Hepatocyte (in vitro differentiated cells): ENCODE measurements around the gene MOB3C. TPM values are rescaled to one million over a fixed set of nuclear protein-coding genes. Genes with fewer than 3 reads are reported as not detected.

ENCODE experiments used
- DNase-seq: peaks from one replicate; pipeline ENCODE4 v3.0.0-alpha.2; 2016; ENCODE audit warnings: low spot score
- H2AFZ ChIP-seq: fragments of 200-600 bp; sonication (generic); 2 replicates; pipeline ENCODE4 v1.6.0; 2016; ENCODE audit warnings: antibody characterized with exemption, mild to moderate bottlenecking
- H3K27ac ChIP-seq: fragments of 200-600 bp; sonication (generic); 2 replicates; pipeline ENCODE4 v1.5.1; 2016; ENCODE audit warnings: mild to moderate bottlenecking
- H3K27me3 ChIP-seq: fragments of 200-600 bp; sonication (generic); 2 replicates; pipeline ENCODE4 v1.6.1; 2016
- H3K36me3 ChIP-seq: fragments of 200-600 bp; sonication (generic); replicated peaks from 2 replicates; pipeline ENCODE4 v1.5.1; 2016; ENCODE audit warnings: low read depth; ENCODE audit not compliant: insufficient read depth
- H3K4me1 ChIP-seq: fragments of 200-600 bp; sonication (generic); 2 replicates; pipeline ENCODE4 v1.5.1; 2016; ENCODE audit warnings: mild to moderate bottlenecking, moderate library complexity; ENCODE audit not compliant: insufficient read depth
- H3K4me2 ChIP-seq: fragments of 200-600 bp; sonication (generic); 2 replicates; pipeline ENCODE4 v1.6.0; 2016
- H3K4me3 ChIP-seq: fragments of 200-600 bp; sonication (generic); 2 replicates; pipeline ENCODE4 v1.5.1; 2016; ENCODE audit warnings: mild to moderate bottlenecking
- H3K79me2 ChIP-seq: fragments of 200-600 bp; sonication (generic); 2 replicates; pipeline ENCODE4 v1.6.0; 2017; ENCODE audit warnings: mild to moderate bottlenecking
- H3K9me2 ChIP-seq: fragments of 200-600 bp; sonication (generic); replicated peaks from 2 replicates; pipeline ENCODE4 v1.6.0; 2017; ENCODE audit warnings: mild to moderate bottlenecking; ENCODE audit not compliant: insufficient read depth
- H3K9me3 ChIP-seq: fragments of 200-600 bp; sonication (generic); 2 replicates; pipeline ENCODE4 v1.5.1; 2016; ENCODE audit warnings: low read depth, mild to moderate bottlenecking
- H4K20me1 ChIP-seq: fragments of 200-600 bp; sonication (generic); 2 replicates; pipeline ENCODE4 v1.6.0; 2016; ENCODE audit warnings: mild to moderate bottlenecking; ENCODE audit not compliant: insufficient read depth, poor library complexity, severe bottlenecking
- EZH2 ChIP-seq: fragments of 200-600 bp; sonication (generic); IDR thresholded peaks from 2 replicates; pipeline ENCODE4 v1.6.1; 2016; ENCODE audit warnings: antibody characterized with exemption, mild to moderate bottlenecking, borderline replicate concordance
- EZH2phosphoT487 ChIP-seq: fragments of 200-600 bp; sonication (generic); IDR thresholded peaks from one replicate; pipeline ENCODE4 v1.6.1; 2018; ENCODE audit warnings: antibody characterized with exemption, mild to moderate bottlenecking, low read depth, moderate library complexity; ENCODE audit not compliant: unreplicated experiment, severe bottlenecking
- WGBS: methylation state at CpG from one replicate; pipeline ENCODE4 v1.1.6; 2016; ENCODE audit warnings: low lambda C conversion rate; ENCODE audit errors: missing lambda C conversion rate; 5-methylcytosine and 5-hydroxymethylcytosine counted together
- polyA plus RNA-seq: library from polyadenylated mRNA; unstranded; fragments of >200 nt; fragmentation: Nextera tagmentation; extraction: Ambion mirVana; gene quantifications from 2 replicates; pipeline ENCODE4 v1.2.1, GENCODE V29; 2016
- total RNA-seq: library from RNA; depleted of rRNA; stranded (reverse); fragments of >200 nt; gene quantifications from 2 replicates; pipeline ENCODE4 v1.2.3, GENCODE V29; 2014
- TF ChIP-seq, protein P1 (sequence below): fragments of 200-600 bp; sonication (generic); IDR thresholded peaks from 2 replicates; pipeline ENCODE4 v1.5.1; 2016; ENCODE audit warnings: antibody characterized with exemption, mild to moderate bottlenecking; ENCODE audit not compliant: poor library complexity

MOB3C gene
- total and polyA plus RNA-seq, 2 experiments from 2014 or later = 5.8 to 6.6 TPM

DNA sequence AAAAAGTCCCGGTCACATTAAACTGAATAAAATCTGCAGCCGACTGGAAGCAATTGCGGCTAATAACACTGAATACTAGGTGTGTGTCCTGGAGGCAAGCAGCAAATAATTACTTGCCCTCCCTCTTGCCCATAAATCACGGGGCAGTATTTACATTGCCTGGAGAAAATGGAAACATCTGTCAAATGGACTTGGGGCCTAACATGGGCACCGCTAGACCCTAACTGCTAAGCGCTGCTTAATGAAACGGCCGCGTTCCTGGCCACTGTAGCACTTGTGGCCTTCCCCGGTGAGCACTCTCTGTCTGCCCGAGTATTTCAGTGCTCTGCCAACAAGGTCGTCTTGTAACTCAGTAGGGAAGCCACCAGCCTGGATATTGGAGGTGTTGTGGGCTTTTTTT lies 41.3 kb downstream of the MOB3C start:
- Histone ChIP-seq H4K20me1 (no peaks in the 10 kb centered on the region), H3K79me2 (no peaks in the 10 kb centered on the region), H3K9me2 (no peaks in the 10 kb centered on the region), H3K4me1 (no peaks in the 10 kb centered on the region), H3K27ac (no peak overlapping the region), H2AFZ (no peak overlapping the region), H3K4me3 (no peak overlapping the region), H3K4me2 (no peak overlapping the region), H3K36me3 (no peaks in the 10 kb centered on the region), H3K27me3 (no peaks in the 10 kb centered on the region), H3K9me3 (no peaks in the 10 kb centered on the region)
- no peak for DNase-seq
- WGBS = 61% methylated on average over 12 of the region's 12 CpGs
- TF ChIP-seq EZH2 (no peak), EZH2phosphoT487 (no peak)
- TF ChIP-seq, protein P1, sequence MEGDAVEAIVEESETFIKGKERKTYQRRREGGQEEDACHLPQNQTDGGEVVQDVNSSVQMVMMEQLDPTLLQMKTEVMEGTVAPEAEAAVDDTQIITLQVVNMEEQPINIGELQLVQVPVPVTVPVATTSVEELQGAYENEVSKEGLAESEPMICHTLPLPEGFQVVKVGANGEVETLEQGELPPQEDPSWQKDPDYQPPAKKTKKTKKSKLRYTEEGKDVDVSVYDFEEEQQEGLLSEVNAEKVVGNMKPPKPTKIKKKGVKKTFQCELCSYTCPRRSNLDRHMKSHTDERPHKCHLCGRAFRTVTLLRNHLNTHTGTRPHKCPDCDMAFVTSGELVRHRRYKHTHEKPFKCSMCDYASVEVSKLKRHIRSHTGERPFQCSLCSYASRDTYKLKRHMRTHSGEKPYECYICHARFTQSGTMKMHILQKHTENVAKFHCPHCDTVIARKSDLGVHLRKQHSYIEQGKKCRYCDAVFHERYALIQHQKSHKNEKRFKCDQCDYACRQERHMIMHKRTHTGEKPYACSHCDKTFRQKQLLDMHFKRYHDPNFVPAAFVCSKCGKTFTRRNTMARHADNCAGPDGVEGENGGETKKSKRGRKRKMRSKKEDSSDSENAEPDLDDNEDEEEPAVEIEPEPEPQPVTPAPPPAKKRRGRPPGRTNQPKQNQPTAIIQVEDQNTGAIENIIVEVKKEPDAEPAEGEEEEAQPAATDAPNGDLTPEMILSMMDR = no peak

DNA sequence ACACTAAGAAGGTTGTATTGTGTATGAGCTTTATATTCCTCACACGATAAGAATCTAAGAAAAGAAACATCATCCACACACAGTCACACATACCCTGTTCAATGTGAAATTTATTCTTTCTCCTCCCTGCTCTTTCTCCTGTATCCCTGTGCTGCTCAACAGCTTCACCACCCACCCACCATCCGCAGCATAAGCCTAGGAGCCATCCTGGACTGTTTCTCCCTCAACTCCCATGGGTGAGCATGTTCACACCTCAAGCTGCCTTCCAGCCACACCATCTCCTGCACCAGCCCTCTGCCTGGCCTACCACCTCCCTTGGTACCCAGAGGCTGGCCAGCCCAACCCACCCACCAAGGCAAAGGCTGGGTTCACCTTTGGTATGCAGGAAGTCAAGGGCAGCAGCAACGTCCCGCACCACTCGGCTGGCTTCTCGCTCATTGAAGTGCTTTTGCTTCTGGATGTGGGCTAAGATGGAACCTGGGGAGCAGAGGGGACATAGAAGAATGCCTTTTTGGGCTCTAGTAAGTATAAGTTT lies 44.9 kb downstream of the MOB3C start:
- DNase-seq = no peak
- H2AFZ ChIP-seq = no peak overlapping the region
- H3K79me2 ChIP-seq = no peaks in the 10 kb centered on the region
- no peak overlapping the region for H3K4me3 ChIP-seq
- H3K4me2 ChIP-seq = no peak overlapping the region
- no peaks in the 10 kb centered on the region for H3K36me3 ChIP-seq
- H3K4me1 ChIP-seq = no peaks in the 10 kb centered on the region
- no peak for TF ChIP-seq EZH2phosphoT487
- TF ChIP-seq, protein P1 = no peak
- no peak for TF ChIP-seq EZH2
- no peaks in the 10 kb centered on the region for H3K9me3 ChIP-seq
- H4K20me1 ChIP-seq = no peaks in the 10 kb centered on the region
- no peaks in the 10 kb centered on the region for H3K27me3 ChIP-seq
- 98% methylated on average over 6 of the region's 6 CpGs for WGBS
- H3K27ac ChIP-seq = no peak overlapping the region
- H3K9me2 ChIP-seq = no peaks in the 10 kb centered on the region

DNA sequence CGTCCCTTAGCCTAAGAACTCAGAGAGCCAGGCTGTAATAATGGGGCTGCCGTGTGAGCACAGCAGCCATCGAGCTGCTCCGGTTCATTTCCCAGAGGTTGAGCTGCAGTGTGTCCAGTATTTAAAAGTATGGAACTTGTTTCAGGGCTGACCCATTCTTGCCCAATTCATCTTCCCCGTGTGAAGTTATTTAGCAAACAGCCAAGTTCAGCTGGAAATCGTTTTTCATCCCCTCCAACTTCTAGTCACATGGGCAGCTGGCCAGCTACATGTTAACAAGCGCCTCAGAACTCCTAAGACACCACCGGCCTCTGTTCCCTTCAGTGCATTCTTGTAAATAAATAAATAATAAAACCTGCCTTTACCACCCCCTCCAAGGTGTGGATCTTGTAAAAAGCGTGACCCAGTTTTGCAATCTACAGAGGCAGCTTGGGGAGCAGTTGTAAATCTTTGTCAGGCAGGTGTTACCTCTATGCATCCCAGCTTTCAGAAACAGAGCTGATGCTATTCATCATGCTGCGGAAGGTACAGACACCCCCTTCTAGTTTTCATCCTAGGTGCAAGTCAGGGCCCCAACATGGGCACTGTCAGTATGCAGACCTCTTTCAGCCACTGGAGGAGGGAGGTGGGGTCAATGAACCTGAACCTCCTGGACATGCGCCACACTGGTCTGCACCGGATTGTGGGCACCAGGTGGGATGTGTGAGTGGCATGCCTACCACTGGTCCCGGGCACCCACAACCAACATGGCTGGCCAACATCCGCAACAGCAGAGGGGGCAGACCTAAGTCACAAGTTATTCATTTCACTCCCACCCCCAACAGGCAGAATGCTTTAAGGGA lies 46.5 kb downstream of the MOB3C start:
- no peak overlapping the region for H3K4me3 ChIP-seq
- H3K27me3 ChIP-seq = no peaks in the 10 kb centered on the region
- 73% methylated on average over 14 of the region's 14 CpGs for WGBS
- no peak for DNase-seq
- no peaks in the 10 kb centered on the region for H3K36me3 ChIP-seq
- H3K27ac ChIP-seq = no peak overlapping the region
- TF ChIP-seq EZH2 = no peak
- TF ChIP-seq, protein P1 = no peak
- no peak for TF ChIP-seq EZH2phosphoT487
- no peaks in the 10 kb centered on the region for H3K4me1 ChIP-seq
- H2AFZ ChIP-seq = no peak overlapping the region
- H3K79me2 ChIP-seq = no peaks in the 10 kb centered on the region
- no peak overlapping the region for H3K4me2 ChIP-seq
- H3K9me3 ChIP-seq = no peaks in the 10 kb centered on the region
- no peaks in the 10 kb centered on the region for H4K20me1 ChIP-seq
- H3K9me2 ChIP-seq = no peaks in the 10 kb centered on the region
